ENCODE data around the gene LSR.

Gene LSR

GRCh38 chr19:35302446-35302845 is 53.6 kb downstream of the LSR start:
- no peak overlapping the region for H3K4me3 ChIP-seq (ENCODE audit: low read depth in 1 of 2, low read length in 2 of 2)
- no peaks in the 10 kb centered on the region for H3K36me3 ChIP-seq (ENCODE audit: control insufficient read depth in 1 of 2, insufficient read depth in 2 of 2, low read length in 2 of 2)
- no peaks in the 10 kb centered on the region for H3K4me1 ChIP-seq (ENCODE audit: control insufficient read depth in 1 of 2, insufficient read depth in 2 of 2, low read length in 2 of 2)
- H3K9me3 ChIP-seq (ENCODE audit: control insufficient read depth in 1 of 2, low read length in 2 of 2), result no peaks in the 10 kb centered on the region
- peaks cover 11% of the 10 kb centered on the region for H3K27me3 ChIP-seq (ENCODE audit: low read depth, low read length)
- no peak overlapping the region for H3K27ac ChIP-seq (ENCODE audit: low read length)

- no peak overlapping the region for H3K27ac ChIP-seq (ENCODE audit: low read length)
- H3K36me3 ChIP-seq (ENCODE audit: control insufficient read depth in 1 of 2, insufficient read depth in 2 of 2, low read length in 2 of 2), result no peaks in the 10 kb centered on the region
- H3K4me1 ChIP-seq (ENCODE audit: control insufficient read depth in 1 of 2, insufficient read depth in 2 of 2, low read length in 2 of 2), result no peaks in the 10 kb centered on the region
- no peaks in the 10 kb centered on the region for H3K9me3 ChIP-seq (ENCODE audit: control insufficient read depth in 1 of 2, low read length in 2 of 2)
- no peak overlapping the region for H3K4me3 ChIP-seq (ENCODE audit: low read depth in 1 of 2, low read length in 2 of 2)
- peaks cover 2% of the 10 kb centered on the region for H3K27me3 ChIP-seq (ENCODE audit: low read depth, low read length)
Measured at GRCh38 chr19:35303357-35303915, 54.6 kb downstream of the LSR start.

- no peak overlapping the region for H3K27ac ChIP-seq (ENCODE audit: low read length)
- H3K4me3 ChIP-seq (ENCODE audit: low read depth in 1 of 2, low read length in 2 of 2), result no peak overlapping the region
- no peaks in the 10 kb centered on the region for H3K36me3 ChIP-seq (ENCODE audit: control insufficient read depth in 1 of 2, insufficient read depth in 2 of 2, low read length in 2 of 2)
- no peaks in the 10 kb centered on the region for H3K9me3 ChIP-seq (ENCODE audit: control insufficient read depth in 1 of 2, low read length in 2 of 2)
- no peaks in the 10 kb centered on the region for H3K27me3 ChIP-seq (ENCODE audit: low read depth, low read length)
- no peaks in the 10 kb centered on the region for H3K4me1 ChIP-seq (ENCODE audit: control insufficient read depth in 1 of 2, insufficient read depth in 2 of 2, low read length in 2 of 2)
Measured at GRCh38 chr19:35304036-35304435, 55.2 kb downstream of the LSR start.

- H3K27me3 ChIP-seq (ENCODE audit: low read depth, low read length), result no peaks in the 10 kb centered on the region
- H3K27ac ChIP-seq (ENCODE audit: low read length), result no peak overlapping the region
- H3K9me3 ChIP-seq (ENCODE audit: control insufficient read depth in 1 of 2, low read length in 2 of 2), result no peaks in the 10 kb centered on the region
- H3K4me1 ChIP-seq (ENCODE audit: control insufficient read depth in 1 of 2, insufficient read depth in 2 of 2, low read length in 2 of 2), result no peaks in the 10 kb centered on the region
- no peaks in the 10 kb centered on the region for H3K36me3 ChIP-seq (ENCODE audit: control insufficient read depth in 1 of 2, insufficient read depth in 2 of 2, low read length in 2 of 2)
- H3K4me3 ChIP-seq (ENCODE audit: low read depth in 1 of 2, low read length in 2 of 2), result no peak overlapping the region
Measured at GRCh38 chr19:35305181-35305580, 56.4 kb downstream of the LSR start.

GRCh38 chr19:35306473-35307246 is 57.9 kb downstream of the LSR start:
- H3K4me1 ChIP-seq (ENCODE audit: control insufficient read depth in 1 of 2, insufficient read depth in 2 of 2, low read length in 2 of 2), result no peaks in the 10 kb centered on the region
- no peaks in the 10 kb centered on the region for H3K36me3 ChIP-seq (ENCODE audit: control insufficient read depth in 1 of 2, insufficient read depth in 2 of 2, low read length in 2 of 2)
- H3K4me3 ChIP-seq (ENCODE audit: low read depth in 1 of 2, low read length in 2 of 2), result no peak overlapping the region
- no peak overlapping the region for H3K27ac ChIP-seq (ENCODE audit: low read length)
- H3K27me3 ChIP-seq (ENCODE audit: low read depth, low read length), result no peaks in the 10 kb centered on the region
- no peaks in the 10 kb centered on the region for H3K9me3 ChIP-seq (ENCODE audit: control insufficient read depth in 1 of 2, low read length in 2 of 2)

- H3K9me3 ChIP-seq (ENCODE audit: control insufficient read depth in 1 of 2, low read length in 2 of 2), result no peaks in the 10 kb centered on the region
- H3K36me3 ChIP-seq (ENCODE audit: control insufficient read depth in 1 of 2, insufficient read depth in 2 of 2, low read length in 2 of 2), result no peaks in the 10 kb centered on the region
- no peak overlapping the region for H3K4me3 ChIP-seq (ENCODE audit: low read depth in 1 of 2, low read length in 2 of 2)
- H3K27me3 ChIP-seq (ENCODE audit: low read depth, low read length), result no peaks in the 10 kb centered on the region
- no peak overlapping the region for H3K27ac ChIP-seq (ENCODE audit: low read length)
- H3K4me1 ChIP-seq (ENCODE audit: control insufficient read depth in 1 of 2, insufficient read depth in 2 of 2, low read length in 2 of 2), result no peaks in the 10 kb centered on the region
Measured at GRCh38 chr19:35307931-35308330, 59.1 kb downstream of the LSR start.

- no peaks in the 10 kb centered on the region for H3K36me3 ChIP-seq (ENCODE audit: control insufficient read depth in 1 of 2, insufficient read depth in 2 of 2, low read length in 2 of 2)
- no peaks in the 10 kb centered on the region for H3K9me3 ChIP-seq (ENCODE audit: control insufficient read depth in 1 of 2, low read length in 2 of 2)
- H3K4me1 ChIP-seq (ENCODE audit: control insufficient read depth in 1 of 2, insufficient read depth in 2 of 2, low read length in 2 of 2), result no peaks in the 10 kb centered on the region
- no peak overlapping the region for H3K4me3 ChIP-seq (ENCODE audit: low read depth in 1 of 2, low read length in 2 of 2)
- no peaks in the 10 kb centered on the region for H3K27me3 ChIP-seq (ENCODE audit: low read depth, low read length)
- no peak overlapping the region for H3K27ac ChIP-seq (ENCODE audit: low read length)
Measured at GRCh38 chr19:35308910-35309309, 60.1 kb downstream of the LSR start.

GRCh38 chr19:35309481-35310279 is 60.9 kb downstream of the LSR start:
- Histone ChIP-seq H3K27me3 (ENCODE audit: low read depth, low read length) (no peaks in the 10 kb centered on the region), H3K27ac (ENCODE audit: low read length) (no peak overlapping the region), H3K4me3 (ENCODE audit: low read depth in 1 of 2, low read length in 2 of 2) (no peak overlapping the region)

GRCh38 chr19:35310331-35310730 is 61.5 kb downstream of the LSR start:
- Histone ChIP-seq H3K27ac (ENCODE audit: low read length) (no peak overlapping the region), H3K36me3 (ENCODE audit: control insufficient read depth in 1 of 2, insufficient read depth in 2 of 2, low read length in 2 of 2) (no peaks in the 10 kb centered on the region), H3K9me3 (ENCODE audit: control insufficient read depth in 1 of 2, low read length in 2 of 2) (no peaks in the 10 kb centered on the region), H3K4me1 (ENCODE audit: control insufficient read depth in 1 of 2, insufficient read depth in 2 of 2, low read length in 2 of 2) (no peaks in the 10 kb centered on the region), H3K27me3 (ENCODE audit: low read depth, low read length) (no peaks in the 10 kb centered on the region), H3K4me3 (ENCODE audit: low read depth in 1 of 2, low read length in 2 of 2) (no peak overlapping the region)

More at GRCh38 chr19:35309481-35310279, 60.9 kb downstream of the LSR start:
- Histone ChIP-seq H3K4me1 (ENCODE audit: control insufficient read depth in 1 of 2, insufficient read depth in 2 of 2, low read length in 2 of 2) (no peaks in the 10 kb centered on the region), H3K9me3 (ENCODE audit: control insufficient read depth in 1 of 2, low read length in 2 of 2) (no peaks in the 10 kb centered on the region), H3K36me3 (ENCODE audit: control insufficient read depth in 1 of 2, insufficient read depth in 2 of 2, low read length in 2 of 2) (no peaks in the 10 kb centered on the region)

- no peaks in the 10 kb centered on the region for H3K27me3 ChIP-seq (ENCODE audit: low read depth, low read length)
- no peak overlapping the region for H3K27ac ChIP-seq (ENCODE audit: low read length)
- H3K36me3 ChIP-seq (ENCODE audit: control insufficient read depth in 1 of 2, insufficient read depth in 2 of 2, low read length in 2 of 2), result no peaks in the 10 kb centered on the region
- no peaks in the 10 kb centered on the region for H3K9me3 ChIP-seq (ENCODE audit: control insufficient read depth in 1 of 2, low read length in 2 of 2)
- no peaks in the 10 kb centered on the region for H3K4me1 ChIP-seq (ENCODE audit: control insufficient read depth in 1 of 2, insufficient read depth in 2 of 2, low read length in 2 of 2)
- no peak overlapping the region for H3K4me3 ChIP-seq (ENCODE audit: low read depth in 1 of 2, low read length in 2 of 2)
Measured at GRCh38 chr19:35310811-35311465, 62.1 kb downstream of the LSR start.
